ENCODE data around the gene SORBS2. TPM values are rescaled to one million over a fixed set of nuclear protein-coding genes. Genes with fewer than 3 reads are reported as not detected.

SORBS2 gene
- total RNA-seq, 1 experiment from 2014 or later: 0.34 TPM

GRCh38 chr4:185744946-185745345 is 67.0 kb downstream of the SORBS2 start:
- Histone ChIP-seq H3K27ac (ENCODE audit: low read depth, low read length) (no peak overlapping the region), H2AFZ (ENCODE audit: low read depth, low read length, poor library complexity, severe bottlenecking) (no peak overlapping the region), H3K79me2 (ENCODE audit: insufficient read depth, low read length) (no peaks in the 10 kb centered on the region), H3K4me3 (replicated peaks in 1 of 2; ENCODE audit: low read depth in 1 of 2, low read length in 2 of 2) (no peak overlapping the region), H3K9ac (ENCODE audit: low read length) (no peak overlapping the region), H3K9me3 (ENCODE audit: control insufficient read depth in 1 of 2, insufficient read depth in 1 of 2, low read depth in 1 of 2, low read length in 2 of 2) (no peaks in the 10 kb centered on the region), H3K4me1 (ENCODE audit: control insufficient read depth in 1 of 2, insufficient read depth in 2 of 2, low read length in 2 of 2) (no peaks in the 10 kb centered on the region), H3K27me3 (ENCODE audit: insufficient read depth, low read length) (peaks cover 17% of the 10 kb centered on the region), H3K9me2 (ENCODE audit: insufficient read depth) (no peaks in the 10 kb centered on the region), H4K20me1 (ENCODE audit: insufficient read depth) (no peaks in the 10 kb centered on the region), H3K36me3 (ENCODE audit: control insufficient read depth in 1 of 2, insufficient read depth in 2 of 2, low read length in 2 of 2) (no peaks in the 10 kb centered on the region), H3K4me2 (ENCODE audit: low read length) (no peak overlapping the region)
- TF ChIP-seq MAX (IDR thresholded peaks at IDR 0.05) (no peak), ZFX (IDR thresholded peaks at IDR 0.05) (no peak)
- DNase-seq (ENCODE audit: low read depth, low spot score) (no peak), ATAC-seq (no peak)
- ChIA-PET RAD21 (ENCODE audit: low non-redundant PET in 1 of 2, low total read pairs in 2 of 2, uncharacterized antibody in 2 of 2, unreplicated experiment in 2 of 2) (no interaction called here), POLR2A (no interaction called here), CTCF (no interaction called here)
- BruUV-seq (replicated peaks): no TSS peak
- intact Hi-C loops (cut with micrococcal nuclease): no loop called here

DNA sequence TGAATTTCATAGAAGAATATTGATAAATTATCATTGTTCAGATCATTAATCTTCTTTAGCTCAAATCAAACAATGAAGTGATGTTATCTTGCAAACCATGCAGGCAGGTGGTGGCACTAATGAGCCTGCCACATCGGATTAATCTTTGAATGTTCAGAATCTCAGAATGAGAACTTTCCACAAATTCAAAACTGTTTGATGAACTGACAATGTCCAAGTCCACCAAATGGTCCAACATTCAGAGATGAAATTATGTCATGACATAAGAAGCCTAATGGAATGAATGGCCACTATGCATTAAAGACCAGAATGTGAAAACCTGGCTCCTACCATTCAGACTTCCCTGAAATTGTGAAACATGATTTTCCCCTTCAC is 67.5 kb downstream of the SORBS2 start:
- ATAC-seq: no peak
- H3K4me1 ChIP-seq (ENCODE audit: control insufficient read depth in 1 of 2, insufficient read depth in 2 of 2, low read length in 2 of 2): no peaks in the 10 kb centered on the region
- RAD21 ChIA-PET (ENCODE audit: low non-redundant PET in 1 of 2, low total read pairs in 2 of 2, uncharacterized antibody in 2 of 2, unreplicated experiment in 2 of 2): no interaction called here
- H2AFZ ChIP-seq (ENCODE audit: low read depth, low read length, poor library complexity, severe bottlenecking): no peak overlapping the region
- H3K4me2 ChIP-seq (ENCODE audit: low read length): no peak overlapping the region
- H3K9me2 ChIP-seq (ENCODE audit: insufficient read depth): no peaks in the 10 kb centered on the region
- no peak overlapping the region for H3K27ac ChIP-seq (ENCODE audit: low read depth, low read length)
- DNase-seq (ENCODE audit: low read depth, low spot score): no peak
- no peaks in the 10 kb centered on the region for H3K9me3 ChIP-seq (ENCODE audit: control insufficient read depth in 1 of 2, insufficient read depth in 1 of 2, low read depth in 1 of 2, low read length in 2 of 2)
- no TSS peak for BruUV-seq (replicated peaks)
- CTCF ChIA-PET: no interaction called here
- intact Hi-C loops (cut with micrococcal nuclease): no loop called here
- no peak overlapping the region for H3K9ac ChIP-seq (ENCODE audit: low read length)
- peaks cover 17% of the 10 kb centered on the region for H3K27me3 ChIP-seq (ENCODE audit: insufficient read depth, low read length)
- POLR2A ChIA-PET: no interaction called here
- H3K79me2 ChIP-seq (ENCODE audit: insufficient read depth, low read length): no peaks in the 10 kb centered on the region
- no peak overlapping the region for H3K4me3 ChIP-seq (replicated peaks in 1 of 2; ENCODE audit: low read depth in 1 of 2, low read length in 2 of 2)
- no peaks in the 10 kb centered on the region for H4K20me1 ChIP-seq (ENCODE audit: insufficient read depth)
- no peaks in the 10 kb centered on the region for H3K36me3 ChIP-seq (ENCODE audit: control insufficient read depth in 1 of 2, insufficient read depth in 2 of 2, low read length in 2 of 2)
- TF ChIP-seq ZFX (IDR thresholded peaks at IDR 0.05) (no peak), POLR2A (IDR thresholded peaks at IDR 0.05; ENCODE audit: borderline replicate concordance, extremely low read depth, insufficient read depth, insufficient read length) (no peak), EZH2 (IDR thresholded peaks at IDR 0.05) (no peak), YY1 (IDR thresholded peaks at IDR 0.05; ENCODE audit: extremely low read depth, insufficient replicate concordance, low read depth, low read length) (no peak), RAD21 (IDR thresholded peaks at IDR 0.05; ENCODE audit: low read depth) (no peak), SP1 (IDR thresholded peaks at IDR 0.05; ENCODE audit: low read depth) (no peak), CEBPB (IDR thresholded peaks at IDR 0.05; ENCODE audit: low read depth) (no peak), POLR2AphosphoS5 (IDR thresholded peaks at IDR 0.05; ENCODE audit: low read depth, low read length) (no peak), SIN3A (IDR thresholded peaks at IDR 0.05; ENCODE audit: low read depth) (no peak), SRF (IDR thresholded peaks at IDR 0.05; ENCODE audit: low read depth) (no peak), ZNF274 (IDR thresholded peaks at IDR 0.05; ENCODE audit: low read depth, low read length) (no peak), EZH2phosphoT487 (IDR thresholded peaks at IDR 0.05; ENCODE audit: borderline replicate concordance) (no peak), TCF7L2 (IDR thresholded peaks at IDR 0.05; ENCODE audit: borderline replicate concordance, extremely low read depth, insufficient read depth, insufficient read length) (no peak), JUND (IDR thresholded peaks at IDR 0.05) (no peak), ELF1 (IDR thresholded peaks at IDR 0.05; ENCODE audit: borderline replicate concordance, low read depth) (no peak), CTCF (IDR thresholded peaks at IDR 0.05 in 2 of 3, conservative IDR thresholded peaks at IDR 0.05 in 1 of 3; ENCODE audit: borderline replicate concordance in 1 of 3, insufficient read depth in 1 of 3, low read depth in 2 of 3, low read length in 2 of 3) (no peak)
- TF ChIP-seq, protein P1, sequence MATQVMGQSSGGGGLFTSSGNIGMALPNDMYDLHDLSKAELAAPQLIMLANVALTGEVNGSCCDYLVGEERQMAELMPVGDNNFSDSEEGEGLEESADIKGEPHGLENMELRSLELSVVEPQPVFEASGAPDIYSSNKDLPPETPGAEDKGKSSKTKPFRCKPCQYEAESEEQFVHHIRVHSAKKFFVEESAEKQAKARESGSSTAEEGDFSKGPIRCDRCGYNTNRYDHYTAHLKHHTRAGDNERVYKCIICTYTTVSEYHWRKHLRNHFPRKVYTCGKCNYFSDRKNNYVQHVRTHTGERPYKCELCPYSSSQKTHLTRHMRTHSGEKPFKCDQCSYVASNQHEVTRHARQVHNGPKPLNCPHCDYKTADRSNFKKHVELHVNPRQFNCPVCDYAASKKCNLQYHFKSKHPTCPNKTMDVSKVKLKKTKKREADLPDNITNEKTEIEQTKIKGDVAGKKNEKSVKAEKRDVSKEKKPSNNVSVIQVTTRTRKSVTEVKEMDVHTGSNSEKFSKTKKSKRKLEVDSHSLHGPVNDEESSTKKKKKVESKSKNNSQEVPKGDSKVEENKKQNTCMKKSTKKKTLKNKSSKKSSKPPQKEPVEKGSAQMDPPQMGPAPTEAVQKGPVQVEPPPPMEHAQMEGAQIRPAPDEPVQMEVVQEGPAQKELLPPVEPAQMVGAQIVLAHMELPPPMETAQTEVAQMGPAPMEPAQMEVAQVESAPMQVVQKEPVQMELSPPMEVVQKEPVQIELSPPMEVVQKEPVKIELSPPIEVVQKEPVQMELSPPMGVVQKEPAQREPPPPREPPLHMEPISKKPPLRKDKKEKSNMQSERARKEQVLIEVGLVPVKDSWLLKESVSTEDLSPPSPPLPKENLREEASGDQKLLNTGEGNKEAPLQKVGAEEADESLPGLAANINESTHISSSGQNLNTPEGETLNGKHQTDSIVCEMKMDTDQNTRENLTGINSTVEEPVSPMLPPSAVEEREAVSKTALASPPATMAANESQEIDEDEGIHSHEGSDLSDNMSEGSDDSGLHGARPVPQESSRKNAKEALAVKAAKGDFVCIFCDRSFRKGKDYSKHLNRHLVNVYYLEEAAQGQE (IDR thresholded peaks at IDR 0.05; ENCODE audit: low read depth): no peak
